ENCODE measurements around the gene NUDT19.
"Not testable (repeated sequence)": the region's sequence is repeated elsewhere in the genome, so short reads cannot be mapped to it uniquely, and the experiment has no call there.

NUDT19 gene

DNA sequence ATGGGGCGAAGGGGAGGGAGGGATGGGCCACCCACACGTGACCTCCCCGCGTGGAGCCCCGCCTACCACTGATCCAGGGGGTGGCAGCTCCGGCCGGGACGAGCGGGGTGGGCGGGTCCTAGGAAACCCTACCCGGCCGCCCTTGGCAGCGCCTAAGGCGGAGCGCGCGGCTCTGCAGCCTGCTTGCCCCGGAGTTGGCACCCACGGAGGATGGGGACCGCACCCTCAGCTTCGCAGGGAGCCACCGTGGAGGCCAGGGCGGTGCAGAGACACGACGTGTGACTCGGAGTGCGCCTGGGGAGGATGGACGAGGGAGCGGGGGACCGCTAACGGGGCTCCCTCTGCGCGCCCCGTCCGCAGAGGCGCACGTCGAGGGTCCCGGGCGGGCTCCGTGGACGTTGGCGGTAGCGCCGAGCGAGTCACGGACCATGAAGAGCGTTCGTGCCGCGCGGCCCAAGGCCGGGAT lies 15.9 kb upstream of the NUDT19 start, which contains the start of gene RGS9BP:
TSS of gene RGS9BP (plus strand) at position 129 of the 466 bp plus-strand sequence. CDS start 416 bp downstream, outside the sequence.
- peak; percentile 82 for DNase-seq

DNA sequence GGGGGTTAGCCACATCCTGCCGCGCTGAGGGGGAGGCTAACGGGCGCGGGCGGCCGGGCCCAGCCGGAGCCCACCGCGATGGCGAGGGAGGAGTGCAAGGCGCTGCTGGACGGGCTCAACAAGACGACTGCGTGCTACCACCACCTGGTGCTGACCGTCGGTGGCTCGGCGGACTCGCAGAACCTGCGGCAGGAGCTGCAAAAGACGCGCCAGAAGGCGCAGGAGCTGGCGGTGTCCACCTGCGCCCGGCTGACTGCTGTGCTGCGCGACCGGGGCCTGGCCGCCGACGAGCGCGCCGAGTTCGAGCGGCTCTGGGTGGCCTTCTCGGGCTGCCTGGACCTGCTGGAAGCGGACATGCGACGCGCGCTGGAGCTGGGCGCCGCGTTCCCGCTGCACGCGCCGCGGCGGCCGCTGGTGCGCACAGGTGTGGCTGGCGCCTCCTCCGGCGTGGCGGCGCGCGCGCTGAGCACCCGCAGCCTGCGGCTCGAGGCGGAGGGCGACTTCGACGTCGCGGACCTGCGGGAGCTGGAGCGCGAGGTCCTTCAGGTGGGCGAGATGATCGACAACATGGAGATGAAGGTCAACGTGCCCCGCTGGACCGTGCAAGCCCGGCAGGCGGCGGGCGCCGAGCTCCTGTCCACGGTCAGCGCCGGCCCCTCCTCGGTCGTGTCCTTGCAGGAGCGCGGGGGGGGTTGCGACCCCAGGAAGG lies 15.3 kb upstream of the NUDT19 start:
- peak; percentile 64 for DNase-seq

DNA sequence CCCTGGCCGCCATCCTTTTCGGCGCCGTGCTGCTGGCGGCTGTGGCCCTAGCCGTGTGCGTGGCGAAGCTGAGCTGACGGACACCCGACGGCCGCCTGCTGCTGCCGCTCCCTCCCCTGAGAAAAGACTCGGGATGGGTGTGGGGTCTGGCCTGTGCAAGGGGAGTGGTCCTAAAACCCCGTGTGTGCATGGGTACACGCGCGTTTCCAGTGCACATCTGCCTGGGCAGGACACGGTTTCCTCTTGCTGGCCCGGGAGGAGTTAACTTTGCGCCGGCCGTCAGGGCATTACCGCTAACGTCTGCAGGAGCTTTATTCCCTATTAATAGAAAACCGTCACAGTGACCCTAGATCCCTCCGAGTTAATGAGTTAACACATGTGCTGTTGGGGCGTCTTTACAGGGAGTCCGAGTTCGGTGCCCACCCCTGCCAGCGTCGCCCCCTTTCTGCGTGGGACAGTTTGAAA lies 14.7 kb upstream of the NUDT19 start:
- DNase-seq: no peak

DNA sequence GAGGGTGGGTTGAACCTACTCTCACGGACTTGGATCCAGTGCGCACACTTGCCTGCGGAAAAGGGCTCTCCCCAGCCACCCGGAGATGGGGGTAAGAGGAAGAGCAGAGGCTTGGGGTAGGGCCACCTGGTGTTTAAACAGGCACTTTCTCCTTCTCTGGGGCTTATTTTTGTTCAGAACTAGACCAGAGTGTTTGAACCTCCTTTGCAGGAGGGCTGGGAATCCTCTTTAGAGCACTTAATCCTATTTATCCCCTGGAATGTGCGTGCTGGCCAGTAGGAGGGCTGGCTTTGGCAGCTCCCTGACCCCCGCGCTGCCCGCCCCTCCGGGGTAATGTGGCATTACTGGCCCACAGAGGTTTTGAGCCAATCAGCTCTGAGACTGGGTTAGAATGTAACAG lies 14.0 kb upstream of the NUDT19 start:
- no peak for DNase-seq

DNA sequence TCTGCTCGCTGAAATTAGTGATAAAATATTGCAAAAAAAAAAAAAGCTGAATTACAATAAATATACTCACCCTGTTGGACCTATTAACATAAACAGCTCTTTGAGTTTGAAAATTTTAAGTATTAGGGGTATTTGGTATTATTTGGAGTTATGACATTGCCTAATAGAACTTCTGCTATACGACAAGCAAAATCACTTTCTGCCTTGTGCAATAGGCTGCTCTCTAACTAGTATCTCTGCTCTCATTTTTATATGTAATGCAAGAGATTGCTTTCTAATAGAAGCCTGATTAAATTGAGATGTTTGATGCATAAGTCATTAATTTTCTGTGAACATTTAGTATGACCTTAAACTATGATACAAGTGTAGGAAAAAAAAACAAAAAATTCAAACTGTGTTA lies 10.6 kb upstream of the NUDT19 start:
- DNase-seq: no peak

DNA sequence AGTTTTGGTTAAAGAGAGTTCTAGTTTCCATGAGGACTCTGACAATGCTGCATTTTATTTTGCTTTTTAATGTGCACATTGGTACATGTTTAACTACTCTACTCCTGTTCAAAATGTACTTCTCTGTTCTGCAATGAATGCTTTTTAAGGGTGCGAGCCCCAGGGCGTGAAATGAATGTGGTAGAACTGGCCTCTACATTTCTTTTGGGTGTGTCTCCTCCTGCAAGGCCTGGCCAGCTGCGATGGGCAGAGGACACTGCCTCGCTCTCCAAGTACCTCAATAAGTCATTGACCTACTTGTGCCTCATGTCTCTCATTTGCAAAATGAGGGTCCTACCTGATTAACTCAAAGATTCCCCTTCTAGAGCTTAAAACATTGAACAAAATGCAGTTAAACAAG lies 9.3 kb upstream of the NUDT19 start:
- no peak for DNase-seq

DNA sequence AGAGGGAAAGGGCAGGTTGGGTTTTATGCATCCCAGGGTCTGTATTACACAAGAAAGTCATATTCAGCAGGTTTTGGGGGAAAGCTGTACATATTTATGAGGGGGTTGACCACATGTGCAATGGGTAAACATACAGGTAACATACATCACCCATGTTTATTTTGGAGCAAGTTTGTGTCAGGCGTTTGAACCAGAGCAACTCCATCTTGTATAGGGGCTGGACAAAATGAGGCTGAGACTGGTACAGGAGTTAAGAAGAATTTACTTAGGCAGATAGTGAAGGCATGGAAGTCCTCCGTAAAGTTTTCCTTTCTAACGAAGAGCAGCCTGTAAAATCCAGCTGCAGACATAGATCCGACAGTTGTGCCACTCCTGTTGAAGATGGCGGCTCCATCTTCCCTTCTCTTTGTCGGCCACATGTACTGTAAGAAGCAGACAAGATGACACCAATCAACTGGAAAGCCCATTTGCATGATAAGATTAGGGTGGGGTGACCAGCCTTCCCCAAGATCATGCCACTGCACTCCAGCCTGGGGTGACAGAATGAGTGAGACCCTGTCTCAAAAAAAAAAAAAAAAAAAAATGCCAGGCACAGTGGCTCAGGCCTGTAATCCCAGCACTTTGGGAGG lies 4.7 kb upstream of the NUDT19 start:
- no peak for DNase-seq

DNA sequence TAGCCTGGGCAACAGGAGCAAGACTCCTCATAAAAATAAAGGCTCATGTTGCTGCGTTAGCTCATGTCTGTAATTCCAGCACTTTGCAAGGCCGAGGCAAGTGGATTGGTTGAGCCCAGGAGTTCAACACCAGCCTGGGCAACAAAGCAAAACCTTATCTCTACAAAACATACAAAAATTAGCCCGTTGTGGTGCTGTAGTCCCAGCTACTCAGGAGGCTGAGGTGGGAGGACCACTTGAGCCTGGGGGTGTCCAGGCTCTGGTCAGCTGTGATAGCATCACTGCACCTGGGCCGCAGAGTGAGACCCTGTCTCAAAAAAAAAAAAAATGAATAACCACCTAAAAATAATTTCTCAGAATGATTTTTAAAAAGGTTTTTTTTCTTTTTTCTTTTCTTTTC lies 3.9 kb upstream of the NUDT19 start:
- DNase-seq: no peak

DNA sequence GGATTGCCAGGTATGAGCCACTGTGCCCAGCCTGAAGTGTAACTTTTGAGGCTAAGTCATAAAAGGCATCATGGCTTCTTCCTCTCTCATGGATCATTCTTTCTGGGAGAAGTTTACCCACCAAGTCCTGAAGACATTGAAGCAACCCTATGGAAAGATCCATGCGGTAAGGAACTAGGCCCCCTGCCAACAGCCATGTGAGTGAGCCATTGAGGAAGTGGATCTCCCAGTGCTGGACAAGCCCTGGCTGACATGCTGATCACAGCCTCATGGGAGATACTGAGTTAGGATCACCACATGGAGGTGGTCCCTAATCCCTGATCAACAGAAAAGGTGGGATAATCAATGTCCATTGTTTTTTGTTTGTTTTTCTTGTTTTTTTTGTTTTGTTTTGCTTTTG lies 3.3 kb upstream of the NUDT19 start:
- DNase-seq: no peak

DNA sequence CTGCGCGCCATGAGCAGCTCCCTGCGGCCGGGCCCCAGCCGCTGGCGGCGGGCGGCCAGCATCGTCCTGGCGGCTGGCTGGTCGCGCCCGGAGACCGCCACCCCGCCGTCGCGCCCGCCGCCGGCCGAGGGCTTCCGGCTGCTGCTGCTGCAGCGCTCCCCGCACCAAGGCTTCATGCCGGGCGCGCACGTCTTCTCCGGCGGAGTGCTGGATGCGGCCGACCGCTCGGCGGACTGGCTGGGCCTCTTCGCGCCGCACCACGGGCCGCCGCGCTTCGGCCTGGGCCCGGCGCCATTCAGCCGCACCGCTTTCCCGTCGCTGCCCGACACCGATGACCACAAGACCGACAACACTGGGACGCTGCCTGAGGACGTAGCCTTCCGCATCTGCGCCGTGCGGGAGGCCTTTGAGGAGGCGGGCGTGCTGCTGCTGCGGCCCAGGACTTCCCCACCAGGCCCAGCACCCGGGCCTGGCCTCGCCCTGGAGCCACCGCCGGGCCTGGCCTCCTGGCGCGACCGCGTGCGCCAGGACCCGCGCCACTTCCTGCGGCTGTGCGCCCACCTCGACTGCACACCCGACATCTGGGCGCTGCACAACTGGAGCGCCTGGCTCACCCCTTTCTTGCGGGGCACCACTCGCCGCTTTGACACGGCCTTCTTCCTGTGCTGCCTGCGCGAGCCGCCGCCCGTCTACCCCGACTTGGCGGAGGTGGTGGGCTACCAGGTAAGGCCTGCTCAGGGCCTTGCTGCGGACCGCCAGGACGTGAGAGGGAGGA lies 518 bp downstream of the NUDT19 start:
- DNase-seq: peak; percentile 79

DNA sequence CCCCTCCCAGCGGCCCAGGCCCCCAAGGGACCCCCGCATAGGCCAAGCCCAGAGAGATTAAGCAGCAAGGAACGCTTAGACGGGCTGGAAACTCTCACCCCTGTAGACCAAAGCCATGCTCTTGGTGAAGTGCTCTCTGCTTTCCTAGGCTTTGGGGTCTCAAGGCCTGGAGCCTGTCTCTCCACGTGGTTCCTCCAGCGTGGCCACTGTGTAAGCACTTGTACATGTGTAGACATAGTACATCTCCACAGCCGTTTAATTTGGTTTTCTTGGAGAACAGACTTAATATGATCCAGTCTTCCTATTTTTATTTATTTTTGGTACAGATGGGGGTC lies 1.1 kb downstream of the NUDT19 start:
- no peak for DNase-seq

DNA sequence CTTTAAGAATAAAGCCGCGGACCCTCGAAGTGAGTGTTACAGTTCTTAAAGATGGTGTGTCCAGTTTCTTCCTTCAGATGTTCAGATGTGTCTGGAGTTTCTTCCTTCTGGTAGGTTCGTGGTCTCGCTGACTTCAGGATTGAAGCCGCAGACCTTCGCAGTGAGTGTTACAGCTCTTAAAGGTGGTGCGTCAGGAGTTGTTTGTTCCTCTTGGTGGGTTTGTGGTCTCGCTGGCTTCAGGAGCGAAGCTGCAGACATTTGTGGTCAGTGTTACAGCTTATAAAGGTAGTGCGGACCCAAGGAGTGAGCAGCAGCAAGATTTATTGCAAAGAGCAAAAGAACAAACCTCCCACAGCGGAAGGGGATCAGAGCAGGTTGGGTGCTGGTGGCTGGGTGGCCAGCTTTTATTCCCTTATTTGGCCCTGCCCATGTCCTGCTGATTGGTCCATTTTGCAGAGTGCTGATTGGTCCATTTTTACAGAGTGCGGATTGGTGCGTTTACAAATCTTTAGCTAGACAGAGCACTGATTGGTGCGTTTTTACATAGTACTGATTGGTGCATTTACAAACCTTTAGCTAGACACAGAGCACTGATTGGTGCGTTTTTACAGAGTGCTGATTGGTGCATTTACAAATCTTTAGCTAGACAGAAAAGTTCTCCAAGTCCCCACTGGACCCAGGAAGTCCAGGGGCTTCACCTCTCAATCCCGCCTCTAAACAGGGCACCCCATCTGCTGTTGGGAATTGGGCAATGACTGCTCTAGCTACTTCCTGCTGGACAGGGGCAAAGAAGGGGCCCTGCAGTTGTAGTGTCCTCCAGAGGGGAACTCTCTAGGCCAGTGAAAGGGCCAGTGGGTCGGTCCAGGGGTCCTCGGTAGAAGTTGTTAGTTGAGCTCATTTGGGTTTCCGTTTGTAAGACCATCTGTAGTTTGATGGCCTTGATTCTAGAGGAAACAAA lies 1.8 kb downstream of the NUDT19 start:
- DNase-seq: peak; percentile 75

DNA sequence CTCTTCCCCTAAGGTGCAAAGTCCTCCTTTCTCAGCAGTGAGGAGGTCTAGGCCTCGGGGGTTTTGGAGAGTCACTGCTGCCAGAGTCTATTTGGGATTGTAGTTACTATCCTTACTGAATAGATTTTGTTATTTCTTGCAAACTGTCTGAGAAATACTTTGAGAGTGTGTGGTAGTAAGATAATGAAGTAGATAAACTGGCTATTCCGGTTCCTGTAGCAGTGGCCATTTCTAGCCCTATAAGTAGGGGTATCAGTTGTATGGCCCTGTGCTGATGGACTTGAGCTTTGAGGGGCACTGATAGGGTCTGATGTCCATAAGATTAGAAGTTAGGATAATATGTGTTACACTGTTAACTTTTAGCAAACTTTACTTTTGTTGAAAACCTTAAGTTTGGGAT lies 2.7 kb downstream of the NUDT19 start:
- DNase-seq: not testable (repeated sequence)

DNA sequence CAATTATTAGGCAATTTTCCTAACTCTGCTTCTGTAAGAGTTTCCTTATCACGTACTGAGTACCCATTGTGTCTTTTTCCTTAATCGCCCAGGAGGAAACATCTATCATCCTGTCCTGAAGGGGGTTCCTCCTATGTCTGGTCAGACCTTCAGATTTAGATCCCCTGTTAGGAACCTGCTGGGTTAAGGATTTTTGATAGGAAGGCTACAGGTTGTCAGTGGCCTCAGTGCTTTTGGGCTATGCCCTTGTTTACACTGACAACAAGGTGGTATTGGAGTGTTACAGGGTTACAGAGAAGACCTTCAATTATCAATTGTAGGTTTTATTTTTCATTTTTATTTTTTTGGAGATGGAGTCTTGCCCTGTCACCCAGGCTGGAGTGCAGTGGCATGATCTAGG lies 3.2 kb downstream of the NUDT19 start:
- not testable (repeated sequence) for DNase-seq

DNA sequence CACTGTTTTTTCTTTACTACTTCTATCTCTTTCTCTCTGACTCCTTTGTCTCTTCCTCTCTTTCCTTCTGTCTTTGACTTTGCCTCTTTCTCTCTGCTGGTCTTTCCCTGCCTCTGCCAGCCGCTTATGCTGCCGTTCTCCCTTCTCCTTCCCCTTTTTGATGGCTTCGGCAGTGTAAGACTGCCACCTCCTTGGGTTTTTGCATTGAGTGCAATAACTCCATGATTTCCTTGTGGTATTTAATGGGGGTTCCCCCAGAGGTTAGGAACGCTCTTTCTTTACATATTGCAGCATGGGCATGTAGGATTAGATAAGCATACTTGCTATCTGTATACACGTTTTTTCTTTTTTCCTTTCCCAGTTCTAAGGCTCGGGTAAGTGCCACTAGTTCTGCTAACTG lies 3.9 kb downstream of the NUDT19 start:
- not testable (repeated sequence) for DNase-seq

DNA sequence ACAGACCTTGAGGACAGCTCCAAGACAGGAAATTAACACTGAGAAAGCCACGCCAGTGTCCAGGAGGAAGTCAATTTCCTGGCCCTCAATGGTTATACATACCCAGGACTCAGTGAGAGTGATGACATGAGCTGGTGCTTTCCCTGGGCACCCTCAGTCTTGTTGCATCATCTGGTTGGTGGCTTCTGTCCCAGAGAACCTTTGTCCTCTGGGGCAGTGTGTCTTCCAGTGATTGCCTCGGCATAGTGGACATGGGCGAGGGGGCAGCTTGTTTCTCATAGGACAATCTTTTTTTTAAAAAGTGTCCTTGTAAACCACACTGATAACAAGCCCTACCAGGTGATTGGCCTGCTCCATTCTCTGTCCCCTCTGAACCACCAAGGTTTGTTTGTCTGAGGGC lies 5.2 kb downstream of the NUDT19 start:
- DNase-seq: not testable (repeated sequence)

DNA sequence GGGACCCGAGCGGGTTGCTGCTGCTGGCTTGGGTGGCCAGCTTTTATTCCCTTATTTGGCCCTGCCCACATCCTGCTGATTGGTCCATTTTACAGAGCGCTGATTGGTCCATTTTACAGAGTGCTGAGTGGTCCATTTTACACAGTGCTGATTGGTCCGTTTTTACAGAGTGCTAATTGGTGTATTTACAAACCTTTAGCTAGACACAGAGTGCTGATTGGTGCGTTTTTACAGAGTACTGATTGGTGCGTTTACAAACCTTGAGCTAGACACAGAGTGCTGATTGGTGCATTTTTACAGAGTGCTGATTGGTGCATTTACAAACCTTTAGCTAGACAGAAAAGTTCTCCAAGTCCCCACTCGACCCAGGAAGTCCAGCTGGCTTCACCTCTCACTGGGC lies 8.5 kb downstream of the NUDT19 start:
- not testable (repeated sequence) for DNase-seq

DNA sequence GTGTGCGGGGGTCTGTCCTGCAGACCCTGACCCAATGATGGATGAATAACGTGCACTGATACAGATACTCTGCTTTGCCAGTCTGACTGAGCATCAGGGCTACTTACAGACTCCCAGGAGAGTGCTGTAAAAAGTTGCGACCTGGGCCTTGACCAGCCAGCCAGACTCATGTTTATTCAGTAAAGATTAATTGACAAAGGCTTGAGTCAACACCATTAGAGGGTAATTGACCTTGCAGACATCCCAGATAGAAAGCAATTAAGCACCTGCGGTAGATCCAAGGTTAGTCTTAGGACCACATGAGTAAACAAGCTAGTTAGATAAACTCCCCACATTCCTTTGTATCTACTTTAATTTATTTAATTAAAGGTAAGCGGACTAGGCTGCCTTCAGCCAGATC lies 10.4 kb downstream of the NUDT19 start:
- DNase-seq: no peak

DNA sequence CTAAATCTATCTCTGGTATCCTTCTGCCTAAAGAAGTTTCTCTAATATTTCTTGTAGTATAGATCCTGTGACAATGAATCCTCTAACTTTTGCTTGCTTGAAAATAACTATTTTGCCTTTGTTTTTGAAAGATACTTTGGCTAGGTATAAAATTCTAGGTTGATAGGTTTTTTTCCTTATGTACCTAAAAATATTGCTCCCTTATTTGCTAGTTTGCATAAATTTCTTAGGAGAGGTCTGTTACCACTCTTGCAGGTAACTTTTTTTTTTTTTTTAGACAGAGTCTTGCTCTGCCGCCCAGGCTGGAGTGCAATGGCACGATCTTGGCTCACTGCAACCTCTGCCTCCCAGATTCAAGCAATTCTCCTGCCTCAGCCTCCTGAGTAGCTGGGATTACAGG lies 12.4 kb downstream of the NUDT19 start:
- DNase-seq: not testable (repeated sequence)

DNA sequence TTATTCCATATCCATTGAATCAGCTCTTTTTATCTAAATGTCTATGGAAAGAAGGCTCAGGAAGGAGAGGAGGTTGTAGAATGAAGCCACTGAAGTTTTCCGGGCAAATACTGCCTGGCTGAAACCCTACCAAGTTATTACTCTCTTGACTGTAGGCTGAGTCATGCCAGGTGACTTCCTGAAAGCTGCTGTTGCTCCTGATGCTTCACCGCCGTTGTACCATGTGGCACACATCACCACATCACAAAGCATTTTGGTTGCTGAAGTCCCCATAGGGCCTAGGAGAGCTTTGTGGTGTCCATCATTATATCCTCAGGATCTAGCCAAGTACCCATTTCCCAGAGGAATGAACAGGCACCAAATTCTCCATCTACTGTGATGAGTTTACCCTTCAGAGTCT lies 16.8 kb downstream of the NUDT19 start:
- DNase-seq: no peak

DNA sequence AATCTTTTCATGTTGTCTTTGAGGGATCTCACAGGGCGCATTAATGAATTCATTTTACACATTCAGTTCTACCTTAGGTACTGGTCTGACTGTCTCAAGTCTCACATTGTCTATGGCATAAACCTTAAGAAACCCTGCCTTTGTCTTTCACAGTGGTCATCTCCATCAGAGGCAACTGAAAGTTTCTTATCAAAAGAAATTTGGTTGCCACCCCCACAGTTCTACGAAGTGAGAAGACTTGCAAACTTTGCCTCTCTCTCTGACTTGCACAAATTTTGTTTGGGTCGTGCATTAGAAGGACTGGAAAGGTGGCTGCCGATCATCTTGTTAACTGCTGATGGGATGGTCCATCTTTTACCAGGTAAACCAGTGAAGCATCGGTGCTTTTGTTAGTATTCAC lies 17.4 kb downstream of the NUDT19 start:
- no peak for DNase-seq

DNA sequence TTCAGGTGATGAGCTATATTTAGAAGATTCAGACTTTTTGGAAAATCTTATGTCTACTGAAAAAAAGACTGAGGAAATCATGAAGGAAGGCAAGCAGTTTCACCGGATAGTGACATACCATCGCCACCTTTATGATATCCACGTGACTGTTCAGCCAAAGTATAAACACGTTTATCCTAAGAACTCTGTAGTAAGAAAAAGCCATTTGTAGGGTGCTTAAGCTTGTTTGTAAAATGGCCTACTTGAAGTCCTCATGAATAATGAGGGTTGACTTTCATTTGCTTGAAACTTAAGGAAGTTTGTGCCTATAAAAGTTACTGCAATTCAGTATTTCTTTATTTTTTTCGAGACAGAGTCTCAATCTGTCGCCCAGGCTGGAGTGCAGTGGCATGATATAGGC lies 20.1 kb downstream of the NUDT19 start:
- DNase-seq: no peak

DNA sequence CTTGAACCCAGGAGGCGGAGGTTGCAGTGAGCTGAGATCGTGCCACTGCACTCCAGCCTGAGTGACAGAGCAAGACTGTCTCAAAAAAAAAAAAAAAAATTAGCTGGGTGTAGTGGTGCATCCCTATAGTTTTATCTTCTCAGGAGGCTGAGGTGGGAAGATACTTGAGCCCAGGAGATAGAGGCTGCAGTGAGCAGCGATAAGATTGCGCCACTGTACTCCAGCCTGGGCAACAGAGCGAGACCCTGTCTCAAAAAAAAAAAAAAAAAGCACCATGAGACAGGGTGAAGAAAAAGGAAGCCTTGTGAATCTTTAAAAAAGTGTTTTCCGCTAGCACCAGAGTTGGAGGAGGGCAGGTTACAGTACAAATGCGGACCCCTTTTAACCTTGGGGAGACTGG lies 24.6 kb downstream of the NUDT19 start:
- not testable (repeated sequence) for DNase-seq

All from activated CD8-positive, alpha-beta memory T cell treated with anti-CD3 and anti-CD28 coated beads, Interleukin-2, amount 50 U/mL, for 48 hours (primary cell).